Prostate gland (tissue), 2 donors: ENCODE measurements around the gene HSPE1. TPM values are rescaled to one million over a fixed set of nuclear protein-coding genes. Genes with fewer than 3 reads are reported as not detected.
"Not testable (repeated sequence)": the region's sequence is repeated elsewhere in the genome, so short reads cannot be mapped to it uniquely, and the experiment has no call there.

Experiments used
- DNase-seq: peaks from one replicate; pipeline ENCODE4 v3.0.0-alpha.2; 2019; ENCODE audit warnings: low spot score
- H3K27ac ChIP-seq, 2 donors: fragments of 200-600 bp; sonication (generic); 2 replicates each; pipeline ENCODE4 v1.5.1; 2017 to 2019
- H3K27me3 ChIP-seq: fragments of 200-600 bp; sonication (generic); replicated peaks from 2 replicates; pipeline ENCODE4 v1.5.1; 2019; ENCODE audit not compliant: insufficient read depth
- H3K36me3 ChIP-seq, 2 donors: fragments of 200-600 bp; sonication (generic); 1 replicate in 1 of 2; 2 replicates in 1 of 2; pipeline versions ENCODE4 v1.5.1 to v1.8.1; 2017 to 2019
- H3K4me1 ChIP-seq: fragments of 200-600 bp; sonication (generic); replicated peaks from 2 replicates; pipeline ENCODE4 v1.5.1; 2019
- H3K4me3 ChIP-seq, 2 donors: fragments of 200-600 bp; sonication (generic); 2 replicates each; pipeline ENCODE4 v1.5.1; 2017 to 2019
- H3K9me3 ChIP-seq: fragments of 200-600 bp; sonication (generic); 2 replicates; pipeline ENCODE4 v1.5.1; 2017
- CTCF ChIP-seq, 4 experiments: fragments of 200-600 bp in 2 of 4; fragments of 450-650 bp in 2 of 4; sonication (generic) in 2 of 4; IDR thresholded peaks; 1 replicate in 3 of 4; 2 replicates in 1 of 4; pipeline ENCODE4 v1.5.1; 2016 to 2019; ENCODE audit warnings: antibody characterized with exemption in 4 of 4, mild to moderate bottlenecking in 2 of 4, moderate library complexity in 2 of 4
- POLR2A ChIP-seq: fragments of 450-650 bp; IDR thresholded peaks from one replicate; pipeline ENCODE4 v1.6.1; 2016; ENCODE audit warnings: antibody characterized with exemption, mild to moderate bottlenecking
- POLR2AphosphoS5 ChIP-seq: sonication (generic); formaldehyde crosslinking; IDR thresholded peaks from one replicate; pipeline ENCODE4 v1.6.1; 2017; ENCODE audit warnings: antibody characterized with exemption
- WGBS: methylation state at CpG from one replicate; pipeline ENCODE4 v1.1.5; 2018; 5-methylcytosine and 5-hydroxymethylcytosine counted together
- intact Hi-C: fragments of 100-400 bp; cut with DNase I; formaldehyde crosslinking; loops from one replicate; pipeline ENCODE4 v1.14.2; 2022
- total RNA-seq, 2 donors: library from RNA; depleted of rRNA; stranded (reverse); fragments of >200 nt; gene quantifications; one replicate each; pipeline ENCODE4 v1.1.0, GENCODE V29; 2016

HSPE1 gene
- total RNA-seq, 2 donors from 2014 or later = 57.0 to 139 TPM

DNA sequence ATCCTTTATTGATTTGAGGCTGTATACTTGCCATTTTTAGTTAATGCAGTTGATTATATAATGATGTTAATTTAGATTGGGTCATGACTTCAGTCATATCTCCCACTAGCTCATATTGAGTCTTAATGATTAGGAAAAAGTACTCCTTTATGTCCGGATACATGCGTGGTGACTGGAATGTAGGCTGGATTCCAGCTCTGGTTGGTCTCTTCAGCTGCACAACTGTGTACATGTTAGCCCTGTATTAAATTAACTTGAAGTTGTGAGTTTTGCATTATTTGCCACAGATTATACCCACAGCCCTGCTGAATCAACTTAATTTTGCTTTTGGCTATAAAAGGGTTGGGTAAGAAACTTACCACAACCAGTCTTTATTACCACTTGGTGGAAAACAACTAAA, 38.2 kb downstream of the HSPE1 start:
- intact Hi-C loops = no loop called here
- no peaks in the 10 kb centered on the region for H3K27me3 ChIP-seq
- no peak overlapping the region for H3K4me3 ChIP-seq
- no peaks in the 10 kb centered on the region for H3K9me3 ChIP-seq
- H3K36me3 ChIP-seq = no peaks in the 10 kb centered on the region
- no peak for DNase-seq
- no peaks in the 10 kb centered on the region for H3K4me1 ChIP-seq
- no peak for TF ChIP-seq POLR2A
- TF ChIP-seq POLR2AphosphoS5 = no peak
- TF ChIP-seq CTCF (IDR thresholded peaks at IDR 0.05) = no peak
- WGBS = 57% methylated on average over 2 of the region's 2 CpGs
- no peak overlapping the region for H3K27ac ChIP-seq

DNA sequence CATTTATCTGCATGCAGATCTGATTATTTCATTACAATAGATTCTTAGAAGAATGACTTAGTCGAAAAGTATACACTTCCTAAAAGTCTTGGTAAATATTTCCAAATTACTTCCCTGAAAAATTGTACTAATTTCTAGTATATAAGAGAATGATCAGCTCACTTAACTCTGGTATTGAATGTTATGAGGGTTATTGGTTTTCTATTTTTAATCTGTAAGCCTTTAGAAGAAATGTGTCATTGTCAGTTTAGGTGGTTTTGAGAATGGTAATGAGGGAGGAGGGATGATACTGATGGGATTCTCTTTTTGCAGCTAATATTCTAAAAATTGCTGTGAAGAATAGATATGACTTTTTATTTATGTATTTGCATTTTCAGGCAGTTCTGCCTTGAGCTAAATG, 39.6 kb downstream of the HSPE1 start:
- no peak for TF ChIP-seq CTCF (IDR thresholded peaks at IDR 0.05)
- TF ChIP-seq POLR2AphosphoS5 = no peak
- TF ChIP-seq POLR2A = no peak
- H3K27ac ChIP-seq = no peak overlapping the region
- H3K9me3 ChIP-seq = no peaks in the 10 kb centered on the region
- intact Hi-C loops = no loop called here
- DNase-seq = no peak
- 75% methylated on average over 1 of the region's 1 CpG for WGBS
- no peak overlapping the region for H3K4me3 ChIP-seq
- no peaks in the 10 kb centered on the region for H3K27me3 ChIP-seq
- no peaks in the 10 kb centered on the region for H3K36me3 ChIP-seq
- H3K4me1 ChIP-seq = no peaks in the 10 kb centered on the region

- DNase-seq = no peak
- intact Hi-C loops = no loop called here
- Histone ChIP-seq H3K4me3 (no peak overlapping the region), H3K4me1 (no peaks in the 10 kb centered on the region), H3K9me3 (no peaks in the 10 kb centered on the region), H3K27ac (no peak overlapping the region), H3K36me3 (no peaks in the 10 kb centered on the region), H3K27me3 (no peaks in the 10 kb centered on the region)
- no peak for TF ChIP-seq POLR2AphosphoS5
- 88% methylated on average over 3 of the region's 3 CpGs for WGBS
Measured at GRCh38 chr2:197543206-197543605, 43.0 kb downstream of the HSPE1 start.

DNA sequence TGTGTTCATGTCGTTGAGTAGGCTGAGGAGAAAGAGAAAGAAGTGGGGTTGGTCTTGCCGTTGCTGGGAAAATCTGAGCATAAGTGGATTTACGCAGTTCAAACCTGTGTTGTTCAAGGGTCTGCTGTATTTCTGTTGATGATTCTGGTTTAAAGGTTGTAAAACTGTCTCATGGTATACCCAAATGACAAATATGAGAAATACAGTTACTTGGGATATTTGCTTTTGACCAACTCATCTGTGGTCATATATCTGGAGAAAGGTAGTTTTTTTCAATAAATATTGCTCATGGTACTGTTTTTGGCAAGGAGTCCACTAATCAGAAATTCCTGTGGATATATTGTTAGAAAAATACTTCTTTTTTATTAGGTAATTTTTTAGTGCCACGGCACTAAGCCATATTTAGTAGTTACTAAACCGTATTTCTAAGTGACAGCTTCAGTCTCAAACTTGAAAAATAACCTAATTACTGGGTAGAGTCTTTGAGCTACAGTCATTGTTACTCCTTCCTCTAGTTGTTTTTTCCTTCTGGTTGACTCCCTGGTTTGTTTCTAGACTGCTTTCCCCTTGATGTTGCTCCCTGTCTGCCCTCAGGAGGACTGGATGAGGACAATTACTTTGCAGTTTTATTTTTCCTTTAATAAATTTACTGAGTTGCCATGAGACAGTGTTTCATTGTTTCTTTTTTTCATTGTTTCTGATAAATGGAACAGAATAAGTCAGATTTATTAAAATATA, 47.2 kb downstream of the HSPE1 start:
- Histone ChIP-seq H3K27me3 (no peaks in the 10 kb centered on the region), H3K4me3 (no peak overlapping the region), H3K4me1 (no peaks in the 10 kb centered on the region), H3K36me3 (no peaks in the 10 kb centered on the region), H3K27ac (no peak overlapping the region), H3K9me3 (no peaks in the 10 kb centered on the region)
- TF ChIP-seq POLR2AphosphoS5 (no peak), CTCF (IDR thresholded peaks at IDR 0.05) (no peak), POLR2A (no peak)
- intact Hi-C loops = no loop called here
- WGBS = 85% methylated on average over 5 of the region's 5 CpGs
- no peak for DNase-seq

- no peaks in the 10 kb centered on the region for H3K36me3 ChIP-seq
- TF ChIP-seq CTCF (IDR thresholded peaks at IDR 0.05) = no peak
- no peak for TF ChIP-seq POLR2AphosphoS5
- no peak for TF ChIP-seq POLR2A
- WGBS = 94% methylated on average over 5 of the region's 5 CpGs
Measured at GRCh38 chr2:197548582-197548981, 48.4 kb downstream of the HSPE1 start.

GRCh38 chr2:197551260-197551659, 51.1 kb downstream of the HSPE1 start:
- H3K4me3 ChIP-seq, H3K27ac ChIP-seq, H3K4me1 ChIP-seq, intact Hi-C loops, DNase-seq, H3K27me3 ChIP-seq, H3K36me3 ChIP-seq, H3K9me3 ChIP-seq: not testable (repeated sequence)
- 78% methylated on average over 2 of the region's 2 CpGs for WGBS

More at GRCh38 chr2:197548582-197548981, 48.4 kb downstream of the HSPE1 start:
- no peak for DNase-seq
- intact Hi-C loops = no loop called here
- no peak overlapping the region for H3K27ac ChIP-seq
- no peaks in the 10 kb centered on the region for H3K4me1 ChIP-seq
- H3K4me3 ChIP-seq = no peak overlapping the region
- no peaks in the 10 kb centered on the region for H3K27me3 ChIP-seq
- no peaks in the 10 kb centered on the region for H3K9me3 ChIP-seq
